Activated naive CD4-positive, alpha-beta T cell treated with anti-CD3 and anti-CD28 coated beads for 36 hours (primary cell): ENCODE data around the gene ZNF254. TPM values are rescaled to one million over a fixed set of nuclear protein-coding genes. Genes with fewer than 3 reads are reported as not detected.

Experiments
- CTCF ChIA-PET: fragments of 350-600 bp; sonication (Branson Sonifier 250); formaldehyde crosslinking; loops from one replicate; lab custom pipeline; 2021; ENCODE audit warnings: antibody characterized with exemption; lab: Charles Lee
- DNase-seq: peaks from one replicate; pipeline ENCODE4 v3.0.0-alpha.2; 2020
- H3K27ac Mint-ChIP-seq: one replicate; pipeline ENCODE4 v1.8.0; 2021; ENCODE audit warnings: mild to moderate bottlenecking, mixed read lengths
- H3K27me3 Mint-ChIP-seq: one replicate; pipeline ENCODE4 v1.8.0; 2021; ENCODE audit warnings: low read depth, mixed read lengths
- H3K36me3 Mint-ChIP-seq: one replicate; pipeline ENCODE4 v1.8.0; 2021; ENCODE audit warnings: low read depth, mixed read lengths
- H3K4me1 Mint-ChIP-seq: one replicate; pipeline ENCODE4 v1.8.0; 2021; ENCODE audit warnings: low read depth, mixed read lengths
- H3K4me3 Mint-ChIP-seq: one replicate; pipeline ENCODE4 v1.8.0; 2021; ENCODE audit warnings: mild to moderate bottlenecking, moderate library complexity, mixed read lengths
- H3K9me3 Mint-ChIP-seq: one replicate; pipeline ENCODE4 v1.8.0; 2021; ENCODE audit warnings: mixed read lengths
- intact Hi-C: fragments of 100-400 bp; cut with micrococcal nuclease; formaldehyde crosslinking; loops from one replicate; pipeline ENCODE4 v1.15.1; 2023
- total RNA-seq, 2 experiments: library from RNA; stranded (reverse); gene quantifications; one replicate each; pipeline ENCODE4 v1.2.3, GENCODE V29; 2021

ZNF254 gene
- total RNA-seq, 2 experiments from 2014 or later = 6.6 to 7.5 TPM

GRCh38 chr19:24059563-24060295 lies 27.3 kb upstream of the ZNF254 start:
- no peaks in the 10 kb centered on the region for H3K9me3 Mint-ChIP-seq
- no peaks in the 10 kb centered on the region for H3K27me3 Mint-ChIP-seq
- peaks cover 36% of the 10 kb centered on the region for H3K36me3 Mint-ChIP-seq
- DNase-seq = no peak
- intact Hi-C loops = no loop called here
- CTCF ChIA-PET = no interaction called here
- no peak overlapping the region for H3K4me3 Mint-ChIP-seq
- H3K4me1 Mint-ChIP-seq = peaks cover 2% of the 10 kb centered on the region
- H3K27ac Mint-ChIP-seq = no peak overlapping the region

- Mint-ChIP-seq H3K9me3 (no peaks in the 10 kb centered on the region), H3K36me3 (peaks cover 31% of the 10 kb centered on the region), H3K4me3 (no peak overlapping the region), H3K27ac (no peak overlapping the region), H3K4me1 (peaks cover 1% of the 10 kb centered on the region), H3K27me3 (no peaks in the 10 kb centered on the region)
- no peak for DNase-seq
- CTCF ChIA-PET = no interaction called here
- intact Hi-C loops = no loop called here
Measured at GRCh38 chr19:24060687-24061356, 26.2 kb upstream of the ZNF254 start.

GRCh38 chr19:24062190-24062589 lies 24.8 kb upstream of the ZNF254 start:
- H3K4me1 Mint-ChIP-seq = no peaks in the 10 kb centered on the region
- CTCF ChIA-PET = no interaction called here
- peaks cover 35% of the 10 kb centered on the region for H3K36me3 Mint-ChIP-seq
- intact Hi-C loops = no loop called here
- H3K4me3 Mint-ChIP-seq = no peak overlapping the region
- no peaks in the 10 kb centered on the region for H3K9me3 Mint-ChIP-seq
- no peaks in the 10 kb centered on the region for H3K27me3 Mint-ChIP-seq
- no peak for DNase-seq
- H3K27ac Mint-ChIP-seq = no peak overlapping the region

GRCh38 chr19:24063295-24063694 lies 23.7 kb upstream of the ZNF254 start:
- intact Hi-C loops = no loop called here
- CTCF ChIA-PET = no interaction called here
- Mint-ChIP-seq H3K36me3 (peaks cover 40% of the 10 kb centered on the region), H3K4me1 (no peaks in the 10 kb centered on the region), H3K4me3 (no peak overlapping the region), H3K27me3 (no peaks in the 10 kb centered on the region), H3K9me3 (no peaks in the 10 kb centered on the region), H3K27ac (no peak overlapping the region)
- DNase-seq = no peak

- CTCF ChIA-PET = no interaction called here
- H3K36me3 Mint-ChIP-seq = peaks cover 34% of the 10 kb centered on the region
- no peak overlapping the region for H3K27ac Mint-ChIP-seq
- intact Hi-C loops = no loop called here
- no peak overlapping the region for H3K4me3 Mint-ChIP-seq
- H3K4me1 Mint-ChIP-seq = no peaks in the 10 kb centered on the region
- H3K27me3 Mint-ChIP-seq = no peaks in the 10 kb centered on the region
- DNase-seq = no peak
- no peaks in the 10 kb centered on the region for H3K9me3 Mint-ChIP-seq
Measured at GRCh38 chr19:24064175-24064574, 22.8 kb upstream of the ZNF254 start.

GRCh38 chr19:24065243-24065642 lies 21.7 kb upstream of the ZNF254 start:
- Mint-ChIP-seq H3K9me3 (no peaks in the 10 kb centered on the region), H3K4me1 (peaks cover 2% of the 10 kb centered on the region), H3K27ac (no peak overlapping the region), H3K27me3 (no peaks in the 10 kb centered on the region), H3K4me3 (no peak overlapping the region), H3K36me3 (peaks cover 33% of the 10 kb centered on the region)
- no peak for DNase-seq
- CTCF ChIA-PET = no interaction called here
- intact Hi-C loops = no loop called here

GRCh38 chr19:24065865-24066604 lies 21.0 kb upstream of the ZNF254 start:
- H3K36me3 Mint-ChIP-seq = peaks cover 28% of the 10 kb centered on the region
- H3K27me3 Mint-ChIP-seq = no peaks in the 10 kb centered on the region
- no peak overlapping the region for H3K4me3 Mint-ChIP-seq
- no peak overlapping the region for H3K27ac Mint-ChIP-seq
- peaks cover 2% of the 10 kb centered on the region for H3K4me1 Mint-ChIP-seq
- CTCF ChIA-PET = no interaction called here
- intact Hi-C loops = no loop called here
- no peak for DNase-seq
- no peaks in the 10 kb centered on the region for H3K9me3 Mint-ChIP-seq

- CTCF ChIA-PET = no interaction called here
- Mint-ChIP-seq H3K4me1 (peaks cover 2% of the 10 kb centered on the region), H3K36me3 (peaks cover 51% of the 10 kb centered on the region), H3K27ac (no peak overlapping the region), H3K4me3 (no peak overlapping the region), H3K9me3 (peaks cover 2% of the 10 kb centered on the region), H3K27me3 (no peaks in the 10 kb centered on the region)
- no peak for DNase-seq
- intact Hi-C loops = no loop called here
Measured at GRCh38 chr19:24069905-24070657, 16.9 kb upstream of the ZNF254 start.

- no peak for DNase-seq
- Mint-ChIP-seq H3K27ac (no peak overlapping the region), H3K9me3 (peaks cover 7% of the 10 kb centered on the region), H3K36me3 (peaks cover 56% of the 10 kb centered on the region), H3K4me3 (no peak overlapping the region), H3K27me3 (no peaks in the 10 kb centered on the region), H3K4me1 (peaks cover 2% of the 10 kb centered on the region)
- CTCF ChIA-PET = no interaction called here
- intact Hi-C loops = no loop called here
Measured at GRCh38 chr19:24071078-24071477, 15.9 kb upstream of the ZNF254 start.

- no peak for DNase-seq
- no peaks in the 10 kb centered on the region for H3K27me3 Mint-ChIP-seq
- no peak overlapping the region for H3K27ac Mint-ChIP-seq
- intact Hi-C loops = no loop called here
- no peak overlapping the region for H3K4me3 Mint-ChIP-seq
- peaks cover 2% of the 10 kb centered on the region for H3K4me1 Mint-ChIP-seq
- CTCF ChIA-PET = no interaction called here
- peaks cover 7% of the 10 kb centered on the region for H3K9me3 Mint-ChIP-seq
- peaks cover 58% of the 10 kb centered on the region for H3K36me3 Mint-ChIP-seq
Measured at GRCh38 chr19:24072720-24073119, 14.3 kb upstream of the ZNF254 start.

GRCh38 chr19:24073807-24074206 lies 13.2 kb upstream of the ZNF254 start:
- Mint-ChIP-seq H3K4me1 (peaks cover 2% of the 10 kb centered on the region), H3K27ac (no peak overlapping the region), H3K27me3 (no peaks in the 10 kb centered on the region), H3K9me3 (peaks cover 7% of the 10 kb centered on the region), H3K4me3 (no peak overlapping the region), H3K36me3 (peaks cover 58% of the 10 kb centered on the region)
- no peak for DNase-seq
- intact Hi-C loops = no loop called here
- CTCF ChIA-PET = interaction anchor here (0.6 kb wide), 1 partner anchor 44 kb away, joined by 4 read pairs; no protein-coding TSS in a partner anchor
